HCT116 (cell line): ENCODE measurements around the gene SLC10A4. TPM values are rescaled to one million over a fixed set of nuclear protein-coding genes. Genes with fewer than 3 reads are reported as not detected.

ENCODE experiments used
- ATAC-seq: fragments of 200-7000 bp; cut with Tn5 transposase; 2 replicates; pipeline ENCODE4 v1.9.1; 2020; ENCODE audit warnings: mild to moderate bottlenecking, moderate library complexity
- BruUV-seq: library from RNA; stranded (reverse); fragments of 400-500 nt; replicated peaks from 2 replicates; lab custom pipeline; 2021; lab: Mats Ljungman, UMichigan
- CTCF ChIA-PET: fragments of 300-600 bp; sonication (Branson Sonifier 250); formaldehyde crosslinking; loops from one replicate; lab custom pipeline; 2021; ENCODE audit warnings: antibody characterized with exemption; lab: Charles Lee
- POLR2A ChIA-PET: fragments of 300-600, 350-600 bp; sonication (Branson Sonifier 250); formaldehyde crosslinking; loops from one replicate; lab custom pipeline; 2021; ENCODE audit warnings: antibody characterized with exemption; lab: Charles Lee
- RAD21 ChIA-PET, 2 experiments: fragments of 300-600 bp; sonication (Branson Sonifier 250); formaldehyde crosslinking; loops; one replicate each; lab custom pipeline; 2023; ENCODE audit warnings: low total read pairs in 2 of 2; ENCODE audit not compliant: uncharacterized antibody in 2 of 2, unreplicated experiment in 2 of 2, low non-redundant PET in 1 of 2; lab: Charles Lee
- DNase-seq: peaks from one replicate; pipeline ENCODE4 v3.0.0-alpha.2; 2010; ENCODE audit warnings: low read depth, low spot score
- H2AFZ ChIP-seq: fragments of 200-600 bp; shearing (Covaris generic), sonication (generic); 2 replicates; pipeline ENCODE4 v1.6.1; 2017; ENCODE audit warnings: low read depth, mixed run types, mixed read lengths, antibody characterized with exemption, low read length; ENCODE audit not compliant: poor library complexity, severe bottlenecking
- H3K27ac ChIP-seq: 2 replicates; pipeline ENCODE4 v1.5.1; 2012; ENCODE audit warnings: low read depth, low read length
- H3K27me3 ChIP-seq: fragments of 200-600 bp; sonication (generic); 2 replicates; pipeline ENCODE4 v1.6.1; 2016; ENCODE audit warnings: mixed run types, low read length, mixed read lengths; ENCODE audit not compliant: insufficient read depth
- H3K36me3 ChIP-seq, 2 experiments: fragments of 200-500 bp in 1 of 2; fragments of 200-600 bp in 1 of 2; sonication (Bioruptor generic) in 1 of 2; sonication (generic) in 1 of 2; 2 replicates each; pipeline versions ENCODE4 v1.5.1 to v1.6.1; 2014 to 2016; ENCODE audit warnings: low read length in 2 of 2, inconsistent platforms in 1 of 2, mixed read lengths in 1 of 2, mixed run types in 1 of 2; ENCODE audit not compliant: insufficient read depth in 2 of 2, control insufficient read depth in 1 of 2
- H3K4me1 ChIP-seq, 2 experiments: fragments of 200-600 bp in 1 of 2; sonication (generic) in 1 of 2; 2 replicates each; pipeline versions ENCODE4 v1.5.1 to v1.6.1; 2012 to 2017; ENCODE audit warnings: low read length in 2 of 2, inconsistent platforms in 1 of 2, mild to moderate bottlenecking in 1 of 2, mixed read lengths in 1 of 2, mixed run types in 1 of 2, moderate library complexity in 1 of 2; ENCODE audit not compliant: insufficient read depth in 2 of 2, control insufficient read depth in 1 of 2
- H3K4me2 ChIP-seq: fragments of 200-600 bp; sonication (generic); 2 replicates; pipeline ENCODE4 v1.6.1; 2017; ENCODE audit warnings: mixed run types, low read length, mixed read lengths
- H3K4me3 ChIP-seq, 2 experiments: fragments of 200-600 bp in 1 of 2; sonication (generic) in 1 of 2; replicated peaks in 1 of 2; 2 replicates each; pipeline ENCODE4 v1.5.1; 2011 to 2016; ENCODE audit warnings: low read length in 2 of 2, control low read depth in 1 of 2, low read depth in 1 of 2, mild to moderate bottlenecking in 1 of 2, mixed read lengths in 1 of 2, mixed run types in 1 of 2
- H3K79me2 ChIP-seq: fragments of 200-600 bp; sonication (generic); 2 replicates; pipeline ENCODE4 v1.6.1; 2017; ENCODE audit warnings: mild to moderate bottlenecking, mixed run types, low read length, moderate library complexity, mixed read lengths; ENCODE audit not compliant: insufficient read depth
- H3K9ac ChIP-seq: fragments of 200-600 bp; sonication (generic); 2 replicates; pipeline ENCODE4 v1.6.1; 2016; ENCODE audit warnings: low read length, mixed read lengths
- H3K9me2 ChIP-seq: fragments of 200-600 bp; sonication (generic), shearing (Covaris generic); 2 replicates; pipeline ENCODE4 v1.6.1; 2017; ENCODE audit warnings: mixed run types, mild to moderate bottlenecking, moderate library complexity; ENCODE audit not compliant: insufficient read depth
- H3K9me3 ChIP-seq, 2 experiments: fragments of 200-500 bp in 1 of 2; fragments of 200-600 bp in 1 of 2; sonication (Bioruptor generic) in 1 of 2; sonication (generic) in 1 of 2; 2 replicates each; pipeline ENCODE4 v1.6.1; 2014 to 2017; ENCODE audit warnings: low read length in 2 of 2, mixed read lengths in 2 of 2, inconsistent platforms in 1 of 2, low read depth in 1 of 2, mild to moderate bottlenecking in 1 of 2, mixed run types in 1 of 2, moderate library complexity in 1 of 2; ENCODE audit not compliant: control insufficient read depth in 1 of 2, insufficient read depth in 1 of 2
- H4K20me1 ChIP-seq: fragments of 200-600 bp; sonication (generic), shearing (Covaris generic); 2 replicates; pipeline ENCODE4 v1.6.1; 2017; ENCODE audit warnings: mixed run types, mild to moderate bottlenecking, moderate library complexity; ENCODE audit not compliant: insufficient read depth
- CBX3 ChIP-seq: IDR thresholded peaks from 2 replicates; pipeline ENCODE4 v1.6.1; 2012; ENCODE audit warnings: low read depth
- CEBPB ChIP-seq: IDR thresholded peaks from 2 replicates; pipeline ENCODE4 v1.6.1; 2012; ENCODE audit warnings: low read depth
- CTCF ChIP-seq, 3 experiments: fragments of 200-600 bp in 1 of 3; sonication (generic) in 1 of 3; IDR thresholded peaks in 2 of 3; conservative IDR thresholded peaks in 1 of 3; 2 replicates each; pipeline ENCODE4 v1.5.1; 2012 to 2017; ENCODE audit warnings: low read depth in 2 of 3, low read length in 2 of 3, antibody characterized with exemption in 1 of 3, borderline replicate concordance in 1 of 3, control low read depth in 1 of 3, mild to moderate bottlenecking in 1 of 3, mixed read lengths in 1 of 3, mixed run types in 1 of 3, moderate library complexity in 1 of 3; ENCODE audit not compliant: insufficient read depth in 1 of 3
- EZH2 ChIP-seq: fragments of 200-600 bp; sonication (generic); IDR thresholded peaks from 2 replicates; pipeline ENCODE4 v1.6.1; 2017; ENCODE audit warnings: antibody characterized with exemption, mixed run types
- FOSL1 ChIP-seq: IDR thresholded peaks from 2 replicates; pipeline ENCODE4 v1.6.1; 2012; ENCODE audit warnings: low read depth
- POLR2AphosphoS5 ChIP-seq: IDR thresholded peaks from 2 replicates; pipeline ENCODE4 v1.6.1; 2011; ENCODE audit warnings: mild to moderate bottlenecking, low read depth, low read length, moderate library complexity
- REST ChIP-seq: IDR thresholded peaks from 2 replicates; pipeline ENCODE4 v1.6.1; 2012; ENCODE audit warnings: low read depth
- SIN3A ChIP-seq: IDR thresholded peaks from 2 replicates; pipeline ENCODE4 v1.6.1; 2012; ENCODE audit warnings: low read depth
- SP1 ChIP-seq: IDR thresholded peaks from 2 replicates; pipeline ENCODE4 v1.6.1; 2012; ENCODE audit warnings: low read depth
- SRF ChIP-seq: IDR thresholded peaks from 2 replicates; pipeline ENCODE4 v1.6.1; 2012; ENCODE audit warnings: low read depth
- YY1 ChIP-seq: IDR thresholded peaks from 2 replicates; pipeline ENCODE4 v1.6.1; 2011; ENCODE audit warnings: low read length, low read depth, moderate library complexity, mild to moderate bottlenecking; ENCODE audit not compliant: insufficient replicate concordance; ENCODE audit errors: extremely low read depth
- ZNF274 ChIP-seq: fragments of 200-500 bp; sonication (Bioruptor generic); IDR thresholded peaks from 2 replicates; pipeline ENCODE4 v1.6.1; 2014; ENCODE audit warnings: mild to moderate bottlenecking, low read depth, low read length, inconsistent platforms
- intact Hi-C: fragments of 100-400 bp; cut with micrococcal nuclease; formaldehyde crosslinking; loops from 2 replicates; pipeline ENCODE4 v1.10.0; 2022
- total RNA-seq: library from RNA; stranded (reverse); gene quantifications from one replicate; pipeline ENCODE4 v1.2.1, GENCODE V29; 2021; ENCODE audit not compliant: unreplicated experiment

SLC10A4 gene
- total RNA-seq, 1 experiment from 2014 or later = 8.4 TPM

GRCh38 chr4:48509543-48509942, 26.4 kb downstream of the SLC10A4 start:
- RAD21 ChIA-PET = no interaction called here
- H3K9me3 ChIP-seq = no peaks in the 10 kb centered on the region
- H3K4me3 ChIP-seq = no peak overlapping the region
- H3K4me2 ChIP-seq = no peak overlapping the region
- no peak overlapping the region for H3K9ac ChIP-seq
- intact Hi-C loops = no loop called here
- POLR2A ChIA-PET = no interaction called here
- CTCF ChIA-PET = no interaction called here
- H3K36me3 ChIP-seq = peaks cover 15 to 18% of the 10 kb centered on the region in 2 experiments
- ATAC-seq (no peak), DNase-seq (no peak)
- no peaks in the 10 kb centered on the region for H3K9me2 ChIP-seq
- H3K27me3 ChIP-seq = no peaks in the 10 kb centered on the region
- no TSS peak for BruUV-seq
- H2AFZ ChIP-seq = no peak overlapping the region
- H3K4me1 ChIP-seq = no peaks in the 10 kb centered on the region
- no peak for TF ChIP-seq CEBPB
- TF ChIP-seq CTCF (IDR thresholded peaks at IDR 0.05 in 2 of 3, conservative IDR thresholded peaks at IDR 0.05 in 1 of 3; ENCODE audit: borderline replicate concordance in 1 of 3, insufficient read depth in 1 of 3, low read depth in 2 of 3, low read length in 2 of 3) = no peak
- TF ChIP-seq ZNF274 = no peak
- no peak for TF ChIP-seq CBX3
- TF ChIP-seq EZH2 = no peak
- TF ChIP-seq SIN3A = no peak
- no peak for TF ChIP-seq YY1
- no peak for TF ChIP-seq SP1
- TF ChIP-seq FOSL1 = no peak
- no peak overlapping the region for H3K27ac ChIP-seq
- H3K79me2 ChIP-seq = no peaks in the 10 kb centered on the region
- no peaks in the 10 kb centered on the region for H4K20me1 ChIP-seq

DNA sequence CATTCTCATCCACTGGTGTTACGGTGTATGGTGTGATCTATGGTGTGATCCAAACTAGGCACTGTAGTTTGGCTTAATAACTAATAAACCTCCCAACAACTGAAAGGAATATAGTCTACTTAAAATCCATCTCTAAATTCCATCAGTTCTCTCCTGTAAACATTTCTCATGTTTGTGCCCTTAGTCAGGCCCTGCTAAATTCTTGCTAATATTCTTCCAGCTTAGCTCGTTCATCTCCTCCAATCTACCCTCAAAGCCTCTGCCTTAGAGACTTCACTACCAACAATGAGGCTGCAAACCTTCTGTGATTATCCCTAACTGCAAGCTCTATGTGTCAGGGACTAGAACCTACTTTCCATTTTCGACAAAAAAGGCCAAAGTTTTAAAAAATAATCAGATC, 35.0 kb downstream of the SLC10A4 start:
- Histone ChIP-seq H3K9ac (no peak overlapping the region), H3K4me1 (no peaks in the 10 kb centered on the region), H3K79me2 (no peaks in the 10 kb centered on the region), H3K4me3 (no peak overlapping the region), H3K36me3 (peaks cover 6 to 21% of the 10 kb centered on the region in 2 experiments), H3K27ac (no peak overlapping the region), H4K20me1 (no peaks in the 10 kb centered on the region), H3K4me2 (no peak overlapping the region), H3K9me2 (no peaks in the 10 kb centered on the region), H3K27me3 (no peaks in the 10 kb centered on the region), H2AFZ (no peak overlapping the region), H3K9me3 (no peaks in the 10 kb centered on the region)
- RAD21 ChIA-PET = no interaction called here
- BruUV-seq = no TSS peak
- no peak for DNase-seq
- POLR2A ChIA-PET = no interaction called here
- no peak for ATAC-seq
- CTCF ChIA-PET = no interaction called here
- intact Hi-C loops = no loop called here
- TF ChIP-seq REST (no peak), CBX3 (no peak), CTCF (IDR thresholded peaks at IDR 0.05 in 2 of 3, conservative IDR thresholded peaks at IDR 0.05 in 1 of 3; ENCODE audit: borderline replicate concordance in 1 of 3, insufficient read depth in 1 of 3, low read depth in 2 of 3, low read length in 2 of 3) (no peak), POLR2AphosphoS5 (no peak), YY1 (no peak), SRF (no peak)
